Nephron progenitor cell (in vitro differentiated cells): ENCODE data around the gene PELI1.
"Not testable (repeated sequence)": the region's sequence is repeated elsewhere in the genome, so short reads cannot be mapped to it uniquely, and the experiment has no call there.

Experiments used
- DNase-seq: peaks from one replicate; pipeline ENCODE4 v3.0.0; 2021
- H3K27ac Mint-ChIP-seq: 2 replicates; pipeline ENCODE4 v1.8.0; 2021; ENCODE audit warnings: mild to moderate bottlenecking, moderate library complexity, mixed read lengths
- H3K27me3 Mint-ChIP-seq: 2 replicates; pipeline ENCODE4 v1.8.0; 2021; ENCODE audit warnings: mild to moderate bottlenecking, low read depth, mixed read lengths; ENCODE audit not compliant: poor library complexity
- H3K36me3 Mint-ChIP-seq: 2 replicates; pipeline ENCODE4 v1.8.0; 2021; ENCODE audit warnings: low read depth, mixed read lengths
- H3K4me1 Mint-ChIP-seq: 2 replicates; pipeline ENCODE4 v1.8.0; 2021; ENCODE audit warnings: mixed read lengths
- H3K4me3 Mint-ChIP-seq: 2 replicates; pipeline ENCODE4 v1.8.0; 2021; ENCODE audit warnings: mild to moderate bottlenecking, moderate library complexity, mixed read lengths
- H3K9me3 Mint-ChIP-seq: 2 replicates; pipeline ENCODE4 v1.8.0; 2021; ENCODE audit warnings: mild to moderate bottlenecking, moderate library complexity, mixed read lengths
- TF ChIP-seq, protein P1 (sequence below): fragments of 200-600 bp; sonication (generic); IDR thresholded peaks from 2 replicates; pipeline ENCODE4 v1.5.0; 2021; ENCODE audit warnings: antibody characterized with exemption

Gene PELI1

DNA sequence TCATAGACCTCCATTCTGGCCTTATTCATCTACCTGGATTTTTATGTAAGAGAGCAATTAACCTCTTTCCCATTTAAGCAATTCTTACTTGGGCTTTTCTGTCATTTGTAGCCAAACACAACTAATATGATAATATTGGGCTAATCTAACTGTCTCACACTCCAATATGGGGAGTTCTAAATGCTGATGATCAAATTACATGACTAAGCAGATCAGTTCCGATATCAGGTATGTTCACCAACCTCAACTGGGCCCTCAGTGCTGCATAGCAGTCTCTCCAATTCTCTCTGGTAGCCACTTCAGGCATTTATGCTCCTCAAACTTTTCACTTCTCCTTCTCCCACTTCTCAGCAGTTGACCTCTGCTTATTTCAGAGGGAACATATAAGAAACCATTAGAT, 64.0 kb downstream of the PELI1 start:
- Mint-ChIP-seq H3K27me3 (no peaks in the 10 kb centered on the region), H3K27ac (no peak overlapping the region), H3K9me3 (no peaks in the 10 kb centered on the region), H3K4me3 (no peak overlapping the region), H3K36me3 (no peaks in the 10 kb centered on the region), H3K4me1 (no peaks in the 10 kb centered on the region)
- DNase-seq = no peak
- TF ChIP-seq, protein P1, sequence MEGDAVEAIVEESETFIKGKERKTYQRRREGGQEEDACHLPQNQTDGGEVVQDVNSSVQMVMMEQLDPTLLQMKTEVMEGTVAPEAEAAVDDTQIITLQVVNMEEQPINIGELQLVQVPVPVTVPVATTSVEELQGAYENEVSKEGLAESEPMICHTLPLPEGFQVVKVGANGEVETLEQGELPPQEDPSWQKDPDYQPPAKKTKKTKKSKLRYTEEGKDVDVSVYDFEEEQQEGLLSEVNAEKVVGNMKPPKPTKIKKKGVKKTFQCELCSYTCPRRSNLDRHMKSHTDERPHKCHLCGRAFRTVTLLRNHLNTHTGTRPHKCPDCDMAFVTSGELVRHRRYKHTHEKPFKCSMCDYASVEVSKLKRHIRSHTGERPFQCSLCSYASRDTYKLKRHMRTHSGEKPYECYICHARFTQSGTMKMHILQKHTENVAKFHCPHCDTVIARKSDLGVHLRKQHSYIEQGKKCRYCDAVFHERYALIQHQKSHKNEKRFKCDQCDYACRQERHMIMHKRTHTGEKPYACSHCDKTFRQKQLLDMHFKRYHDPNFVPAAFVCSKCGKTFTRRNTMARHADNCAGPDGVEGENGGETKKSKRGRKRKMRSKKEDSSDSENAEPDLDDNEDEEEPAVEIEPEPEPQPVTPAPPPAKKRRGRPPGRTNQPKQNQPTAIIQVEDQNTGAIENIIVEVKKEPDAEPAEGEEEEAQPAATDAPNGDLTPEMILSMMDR = no peak

DNA sequence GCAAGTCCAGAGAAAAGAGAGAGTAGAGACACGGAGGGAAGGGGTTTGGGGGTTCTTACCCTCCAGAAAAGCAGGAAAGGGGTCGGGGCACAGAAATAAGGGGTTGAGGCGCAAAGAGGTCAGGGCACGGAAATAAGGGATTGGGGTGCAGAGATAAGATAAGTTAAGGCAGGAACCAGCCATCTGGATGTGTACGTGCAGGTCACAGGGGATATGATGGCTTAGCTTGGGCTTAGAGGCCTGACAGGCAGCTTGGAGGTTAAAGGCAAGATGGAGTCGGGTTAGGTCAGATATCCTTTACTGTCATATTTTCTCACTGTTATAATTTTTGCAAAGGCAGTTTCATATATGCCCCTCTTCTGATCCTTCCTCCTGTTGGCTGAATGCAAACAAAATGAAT, 64.5 kb downstream of the PELI1 start:
- not testable (repeated sequence) for H3K4me1 Mint-ChIP-seq, DNase-seq, H3K4me3 Mint-ChIP-seq, H3K27me3 Mint-ChIP-seq, H3K36me3 Mint-ChIP-seq, H3K27ac Mint-ChIP-seq, H3K9me3 Mint-ChIP-seq

DNA sequence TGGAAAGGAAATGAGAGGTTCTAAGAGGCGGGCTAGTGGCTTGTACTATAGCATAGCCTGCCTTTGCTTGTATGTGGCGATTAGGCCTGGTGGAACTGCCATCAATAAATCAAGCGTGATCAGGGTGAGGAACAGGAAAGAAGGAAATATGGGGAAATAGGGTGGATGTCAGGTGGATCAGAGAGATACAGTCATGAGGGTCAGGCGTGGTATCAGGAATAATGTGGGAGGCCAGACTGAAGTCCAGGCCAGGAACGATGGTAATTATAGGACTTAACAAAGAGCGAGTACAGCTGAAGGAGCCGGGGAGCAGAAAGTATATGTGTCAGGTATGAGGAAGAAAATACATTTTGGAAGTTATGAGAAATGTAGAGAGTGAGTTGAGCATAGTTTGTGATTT, 67.4 kb downstream of the PELI1 start:
- H3K27me3 Mint-ChIP-seq, H3K27ac Mint-ChIP-seq, DNase-seq, H3K4me1 Mint-ChIP-seq, H3K4me3 Mint-ChIP-seq, H3K36me3 Mint-ChIP-seq, H3K9me3 Mint-ChIP-seq: not testable (repeated sequence)

DNA sequence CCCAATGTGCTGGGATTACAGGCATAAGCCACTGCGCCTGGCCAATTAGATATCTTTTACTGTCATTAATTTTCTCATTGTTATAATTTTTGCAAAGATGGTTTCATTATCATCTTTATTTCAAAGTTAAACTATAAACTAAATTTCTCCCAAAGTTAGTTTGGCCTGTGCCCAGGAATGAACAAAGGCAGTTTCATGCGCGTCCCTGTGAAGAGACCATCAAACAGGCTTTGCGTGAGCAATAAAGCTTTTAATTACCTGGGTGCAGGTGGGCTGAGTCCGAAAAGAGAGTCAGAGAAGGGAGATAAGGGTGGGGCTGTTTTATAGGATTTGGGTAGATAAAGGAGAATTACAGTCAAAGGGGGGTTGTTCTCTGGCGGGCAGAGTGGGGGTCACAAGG, 69.6 kb downstream of the PELI1 start:
- not testable (repeated sequence) for H3K4me1 Mint-ChIP-seq, H3K9me3 Mint-ChIP-seq, H3K4me3 Mint-ChIP-seq, H3K27me3 Mint-ChIP-seq, DNase-seq, H3K36me3 Mint-ChIP-seq, H3K27ac Mint-ChIP-seq

DNA sequence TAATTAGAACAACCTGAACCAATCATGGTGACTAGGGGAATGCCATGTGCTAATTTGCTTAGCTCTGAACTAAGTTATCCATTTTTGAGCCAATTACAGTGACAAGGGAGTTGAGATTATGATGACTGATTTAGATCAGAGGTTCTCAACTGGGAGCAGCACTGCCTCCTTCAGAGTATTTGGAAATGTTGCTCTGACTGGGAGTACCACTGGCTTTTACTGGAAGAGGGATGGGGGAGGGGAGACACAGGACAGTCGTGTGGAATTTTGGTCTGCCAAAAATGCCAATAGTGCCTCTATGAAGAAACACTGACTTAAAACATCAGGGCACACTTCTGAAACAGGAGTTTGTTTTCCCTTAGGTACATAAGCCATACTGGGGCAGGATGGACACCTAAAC, 76.9 kb downstream of the PELI1 start:
- peaks cover 2% of the 10 kb centered on the region for H3K27me3 Mint-ChIP-seq
- no peaks in the 10 kb centered on the region for H3K4me1 Mint-ChIP-seq
- TF ChIP-seq, protein P1 = no peak
- H3K27ac Mint-ChIP-seq = no peak overlapping the region
- no peak for DNase-seq
- H3K36me3 Mint-ChIP-seq = no peaks in the 10 kb centered on the region
- no peaks in the 10 kb centered on the region for H3K9me3 Mint-ChIP-seq
- H3K4me3 Mint-ChIP-seq = no peak overlapping the region

DNA sequence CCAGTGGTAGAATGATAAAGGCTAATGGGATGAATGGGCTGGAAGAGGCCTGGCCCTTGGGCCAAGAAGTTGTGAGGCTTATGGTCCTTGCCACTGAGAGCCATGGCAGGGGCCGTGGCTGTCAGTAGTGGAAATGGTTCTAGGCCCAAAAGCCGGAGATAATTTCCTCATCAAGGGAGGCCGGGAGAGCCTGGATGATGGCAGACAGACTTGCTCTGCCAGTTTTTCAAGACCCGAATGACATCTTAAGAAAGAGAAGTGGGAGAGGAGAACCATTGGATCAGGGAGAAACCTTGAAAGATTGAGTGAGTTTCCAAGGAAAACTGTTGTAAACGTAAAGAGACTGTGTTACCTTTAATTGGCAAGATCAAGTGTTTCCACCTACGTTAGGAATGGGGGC, 78.7 kb downstream of the PELI1 start:
- Mint-ChIP-seq H3K36me3 (no peaks in the 10 kb centered on the region), H3K27me3 (peaks cover 2% of the 10 kb centered on the region), H3K27ac (peak overlapping the region; percentile 68), H3K4me3 (no peak overlapping the region), H3K9me3 (no peaks in the 10 kb centered on the region), H3K4me1 (no peaks in the 10 kb centered on the region)
- DNase-seq = no peak
- TF ChIP-seq, protein P1 = no peak

DNA sequence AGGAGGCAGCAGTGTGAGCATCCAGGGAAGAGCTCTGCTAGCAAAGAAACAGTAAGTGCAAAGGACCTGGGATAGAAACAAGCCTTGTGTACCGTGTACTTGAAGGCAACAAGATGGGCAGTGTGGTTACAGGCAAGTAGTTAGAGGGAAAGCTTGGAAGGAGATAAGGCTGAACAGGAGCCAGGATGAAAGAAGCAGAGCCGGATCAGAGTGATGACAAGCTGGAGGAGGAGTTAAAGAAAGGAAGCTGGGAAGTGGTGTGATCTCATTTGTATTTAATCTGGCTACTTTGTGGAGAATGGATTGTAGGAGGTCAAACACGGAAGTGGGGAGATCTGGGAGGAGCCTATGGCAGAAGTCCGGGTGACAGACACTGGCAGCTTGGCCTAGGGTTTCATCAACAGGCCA, 80.3 kb downstream of the PELI1 start:
- H3K9me3 Mint-ChIP-seq = no peaks in the 10 kb centered on the region
- no peaks in the 10 kb centered on the region for H3K36me3 Mint-ChIP-seq
- no peak for DNase-seq
- peaks cover 2% of the 10 kb centered on the region for H3K27me3 Mint-ChIP-seq
- TF ChIP-seq, protein P1 = no peak
- H3K27ac Mint-ChIP-seq = peak overlapping the region; percentile 9
- no peak overlapping the region for H3K4me3 Mint-ChIP-seq
- no peaks in the 10 kb centered on the region for H3K4me1 Mint-ChIP-seq

DNA sequence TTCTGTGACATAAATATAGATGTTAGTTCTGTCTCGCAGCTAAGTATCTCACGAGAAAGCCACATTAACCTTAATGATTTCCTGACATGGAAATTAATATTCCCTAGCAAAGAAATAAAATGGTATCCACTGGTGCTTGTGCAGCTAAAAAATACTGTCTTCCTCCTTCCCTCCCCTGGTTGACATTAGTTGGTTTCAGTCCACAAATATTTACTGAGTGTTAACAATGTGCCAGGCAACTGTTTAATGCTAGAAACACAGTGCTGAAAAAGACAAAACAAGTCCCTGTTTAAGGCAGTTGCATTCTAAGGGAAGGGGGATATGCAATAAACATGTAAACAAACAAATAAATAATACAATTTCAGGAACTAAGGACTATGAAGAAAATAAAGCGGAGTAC, 80.8 kb downstream of the PELI1 start:
- no peaks in the 10 kb centered on the region for H3K36me3 Mint-ChIP-seq
- no peaks in the 10 kb centered on the region for H3K4me1 Mint-ChIP-seq
- H3K27me3 Mint-ChIP-seq = peaks cover 2% of the 10 kb centered on the region
- H3K4me3 Mint-ChIP-seq = no peak overlapping the region
- DNase-seq = no peak
- TF ChIP-seq, protein P1 = no peak
- no peaks in the 10 kb centered on the region for H3K9me3 Mint-ChIP-seq
- H3K27ac Mint-ChIP-seq = no peak overlapping the region
